H1 (cell line): ENCODE data around the gene HIVEP3. TPM values are rescaled to one million over a fixed set of nuclear protein-coding genes. Genes with fewer than 3 reads are reported as not detected.

Experiments used
- BACH1 ChIP-seq: IDR thresholded peaks from 2 replicates; pipeline ENCODE4 v1.6.1; 2012; ENCODE audit warnings: low read length, improper control_type of control experiment
- HDAC2 ChIP-seq, 2 experiments: fragments of 300-600 bp in 1 of 2; sonication (generic) in 1 of 2; IDR thresholded peaks; 2 replicates each; pipeline ENCODE4 v1.6.1; 2011 to 2012; ENCODE audit warnings: low read depth in 2 of 2, low read length in 2 of 2, mild to moderate bottlenecking in 2 of 2, moderate library complexity in 2 of 2, borderline replicate concordance in 1 of 2, inconsistent platforms in 1 of 2
- HDAC6 ChIP-seq: IDR thresholded peaks from one replicate; pipeline ENCODE4 v1.7.1; 2012; ENCODE audit warnings: low read depth, mild to moderate bottlenecking, inconsistent platforms, low read length, moderate library complexity
- POU5F1 ChIP-seq: IDR thresholded peaks from 2 replicates; pipeline ENCODE4 v1.6.1; 2011; ENCODE audit warnings: low read depth, mild to moderate bottlenecking, low read length, moderate library complexity
- RBBP5 ChIP-seq: IDR thresholded peaks from 2 replicates; pipeline ENCODE4 v1.7.1; 2012; ENCODE audit warnings: low read depth, mild to moderate bottlenecking, inconsistent platforms, low read length, moderate library complexity, borderline replicate concordance
- SRF ChIP-seq: IDR thresholded peaks from 2 replicates; pipeline ENCODE4 v1.6.1; 2011; ENCODE audit warnings: mild to moderate bottlenecking, low read depth, low read length, moderate library complexity
- SUZ12 ChIP-seq: fragments of 200-600 bp; sonication (generic); IDR thresholded peaks from 2 replicates; pipeline ENCODE4 v1.6.1; 2012; ENCODE audit warnings: mild to moderate bottlenecking, inconsistent platforms, low read length, moderate library complexity, mixed read lengths
- YY1 ChIP-seq: IDR thresholded peaks from 2 replicates; pipeline ENCODE4 v1.6.1; 2011; ENCODE audit warnings: low read depth, mild to moderate bottlenecking, low read length
- polyA plus RNA-seq, 7 experiments: library from polyadenylated mRNA; depleted of rRNA in 3 of 7; stranded (reverse) in 5 of 7; unstranded in 2 of 7; fragments of >200 nt in 5 of 7; fragments of 200-250 nt in 2 of 7; gene quantifications; 1 replicate in 5 of 7; 2 replicates in 1 of 7; 4 replicates in 1 of 7; pipeline versions ENCODE4 v1.2.1 to v1.2.3, GENCODE V29; 2011 to 2013; ENCODE audit warnings: missing spikeins in 2 of 7, mixed read lengths in 2 of 7
- total RNA-seq: library from RNA; stranded (reverse); fragmentation: NEBNext Ultra II Directional; extraction: Animal tissue kit (Norgen Biotek cat#: 25700); gene quantifications from 2 replicates; pipeline ENCODE4 v1.2.1, GENCODE V29; 2021
- TF ChIP-seq, protein P1 (sequence below): fragments of 300-600 bp; sonication (generic); IDR thresholded peaks from 2 replicates; pipeline ENCODE4 v1.7.1; 2012; ENCODE audit warnings: low read length, moderate library complexity, mild to moderate bottlenecking, inconsistent platforms; ENCODE audit not compliant: insufficient replicate concordance
- TF ChIP-seq, protein P2 (sequence below): IDR thresholded peaks from 2 replicates; pipeline ENCODE4 v1.6.1; 2012; ENCODE audit warnings: inconsistent platforms

HIVEP3 gene
- total and polyA plus RNA-seq, 2 of the 8 experiments (the other 6 are each of a cell fraction or from before 2014, with no cell fraction given): 0.24 to 0.69 TPM

DNA sequence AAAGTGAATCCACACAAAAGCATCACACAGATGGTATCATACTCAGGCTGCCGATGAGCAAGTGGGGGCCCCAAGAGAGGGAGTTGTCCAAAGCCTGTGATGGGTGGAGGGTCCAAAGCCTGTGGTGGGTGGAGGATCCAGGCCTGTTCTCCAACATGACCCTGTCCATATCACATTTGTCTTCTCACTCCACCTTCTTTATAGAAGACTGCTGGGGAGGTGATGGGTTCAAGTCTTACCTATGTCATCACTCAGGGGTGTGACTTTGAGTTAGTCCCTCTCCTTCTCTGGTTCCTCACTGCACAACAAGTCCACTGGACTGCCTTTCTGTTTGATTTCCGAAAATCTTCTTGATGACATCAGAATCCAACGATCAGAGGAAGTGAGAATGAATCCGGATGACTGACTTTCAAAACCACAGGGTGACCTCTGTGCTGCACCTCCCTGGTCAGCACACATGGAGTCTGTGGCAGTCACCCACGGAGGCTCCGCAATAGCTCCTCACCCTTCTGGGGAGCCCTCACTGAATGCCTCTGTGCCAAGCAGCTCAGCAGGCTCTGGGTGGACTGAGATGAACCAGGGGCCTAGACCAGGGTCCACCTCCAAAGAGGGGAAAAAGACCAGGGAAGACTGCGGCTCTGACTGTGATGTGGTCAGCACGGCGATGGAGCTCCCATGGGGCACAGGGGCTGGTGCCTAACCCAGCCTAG lies 166.8 kb downstream of the HIVEP3 start (continued):
- TF ChIP-seq, protein P1, sequence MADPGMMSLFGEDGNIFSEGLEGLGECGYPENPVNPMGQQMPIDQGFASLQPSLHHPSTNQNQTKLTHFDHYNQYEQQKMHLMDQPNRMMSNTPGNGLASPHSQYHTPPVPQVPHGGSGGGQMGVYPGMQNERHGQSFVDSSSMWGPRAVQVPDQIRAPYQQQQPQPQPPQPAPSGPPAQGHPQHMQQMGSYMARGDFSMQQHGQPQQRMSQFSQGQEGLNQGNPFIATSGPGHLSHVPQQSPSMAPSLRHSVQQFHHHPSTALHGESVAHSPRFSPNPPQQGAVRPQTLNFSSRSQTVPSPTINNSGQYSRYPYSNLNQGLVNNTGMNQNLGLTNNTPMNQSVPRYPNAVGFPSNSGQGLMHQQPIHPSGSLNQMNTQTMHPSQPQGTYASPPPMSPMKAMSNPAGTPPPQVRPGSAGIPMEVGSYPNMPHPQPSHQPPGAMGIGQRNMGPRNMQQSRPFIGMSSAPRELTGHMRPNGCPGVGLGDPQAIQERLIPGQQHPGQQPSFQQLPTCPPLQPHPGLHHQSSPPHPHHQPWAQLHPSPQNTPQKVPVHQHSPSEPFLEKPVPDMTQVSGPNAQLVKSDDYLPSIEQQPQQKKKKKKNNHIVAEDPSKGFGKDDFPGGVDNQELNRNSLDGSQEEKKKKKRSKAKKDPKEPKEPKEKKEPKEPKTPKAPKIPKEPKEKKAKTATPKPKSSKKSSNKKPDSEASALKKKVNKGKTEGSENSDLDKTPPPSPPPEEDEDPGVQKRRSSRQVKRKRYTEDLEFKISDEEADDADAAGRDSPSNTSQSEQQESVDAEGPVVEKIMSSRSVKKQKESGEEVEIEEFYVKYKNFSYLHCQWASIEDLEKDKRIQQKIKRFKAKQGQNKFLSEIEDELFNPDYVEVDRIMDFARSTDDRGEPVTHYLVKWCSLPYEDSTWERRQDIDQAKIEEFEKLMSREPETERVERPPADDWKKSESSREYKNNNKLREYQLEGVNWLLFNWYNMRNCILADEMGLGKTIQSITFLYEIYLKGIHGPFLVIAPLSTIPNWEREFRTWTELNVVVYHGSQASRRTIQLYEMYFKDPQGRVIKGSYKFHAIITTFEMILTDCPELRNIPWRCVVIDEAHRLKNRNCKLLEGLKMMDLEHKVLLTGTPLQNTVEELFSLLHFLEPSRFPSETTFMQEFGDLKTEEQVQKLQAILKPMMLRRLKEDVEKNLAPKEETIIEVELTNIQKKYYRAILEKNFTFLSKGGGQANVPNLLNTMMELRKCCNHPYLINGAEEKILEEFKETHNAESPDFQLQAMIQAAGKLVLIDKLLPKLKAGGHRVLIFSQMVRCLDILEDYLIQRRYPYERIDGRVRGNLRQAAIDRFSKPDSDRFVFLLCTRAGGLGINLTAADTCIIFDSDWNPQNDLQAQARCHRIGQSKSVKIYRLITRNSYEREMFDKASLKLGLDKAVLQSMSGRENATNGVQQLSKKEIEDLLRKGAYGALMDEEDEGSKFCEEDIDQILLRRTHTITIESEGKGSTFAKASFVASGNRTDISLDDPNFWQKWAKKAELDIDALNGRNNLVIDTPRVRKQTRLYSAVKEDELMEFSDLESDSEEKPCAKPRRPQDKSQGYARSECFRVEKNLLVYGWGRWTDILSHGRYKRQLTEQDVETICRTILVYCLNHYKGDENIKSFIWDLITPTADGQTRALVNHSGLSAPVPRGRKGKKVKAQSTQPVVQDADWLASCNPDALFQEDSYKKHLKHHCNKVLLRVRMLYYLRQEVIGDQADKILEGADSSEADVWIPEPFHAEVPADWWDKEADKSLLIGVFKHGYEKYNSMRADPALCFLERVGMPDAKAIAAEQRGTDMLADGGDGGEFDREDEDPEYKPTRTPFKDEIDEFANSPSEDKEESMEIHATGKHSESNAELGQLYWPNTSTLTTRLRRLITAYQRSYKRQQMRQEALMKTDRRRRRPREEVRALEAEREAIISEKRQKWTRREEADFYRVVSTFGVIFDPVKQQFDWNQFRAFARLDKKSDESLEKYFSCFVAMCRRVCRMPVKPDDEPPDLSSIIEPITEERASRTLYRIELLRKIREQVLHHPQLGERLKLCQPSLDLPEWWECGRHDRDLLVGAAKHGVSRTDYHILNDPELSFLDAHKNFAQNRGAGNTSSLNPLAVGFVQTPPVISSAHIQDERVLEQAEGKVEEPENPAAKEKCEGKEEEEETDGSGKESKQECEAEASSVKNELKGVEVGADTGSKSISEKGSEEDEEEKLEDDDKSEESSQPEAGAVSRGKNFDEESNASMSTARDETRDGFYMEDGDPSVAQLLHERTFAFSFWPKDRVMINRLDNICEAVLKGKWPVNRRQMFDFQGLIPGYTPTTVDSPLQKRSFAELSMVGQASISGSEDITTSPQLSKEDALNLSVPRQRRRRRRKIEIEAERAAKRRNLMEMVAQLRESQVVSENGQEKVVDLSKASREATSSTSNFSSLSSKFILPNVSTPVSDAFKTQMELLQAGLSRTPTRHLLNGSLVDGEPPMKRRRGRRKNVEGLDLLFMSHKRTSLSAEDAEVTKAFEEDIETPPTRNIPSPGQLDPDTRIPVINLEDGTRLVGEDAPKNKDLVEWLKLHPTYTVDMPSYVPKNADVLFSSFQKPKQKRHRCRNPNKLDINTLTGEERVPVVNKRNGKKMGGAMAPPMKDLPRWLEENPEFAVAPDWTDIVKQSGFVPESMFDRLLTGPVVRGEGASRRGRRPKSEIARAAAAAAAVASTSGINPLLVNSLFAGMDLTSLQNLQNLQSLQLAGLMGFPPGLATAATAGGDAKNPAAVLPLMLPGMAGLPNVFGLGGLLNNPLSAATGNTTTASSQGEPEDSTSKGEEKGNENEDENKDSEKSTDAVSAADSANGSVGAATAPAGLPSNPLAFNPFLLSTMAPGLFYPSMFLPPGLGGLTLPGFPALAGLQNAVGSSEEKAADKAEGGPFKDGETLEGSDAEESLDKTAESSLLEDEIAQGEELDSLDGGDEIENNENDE: no peak
- no peak for TF ChIP-seq BACH1
- TF ChIP-seq RBBP5: no peak
- TF ChIP-seq HDAC6: no peak
- TF ChIP-seq HDAC2 (IDR thresholded peaks at IDR 0.05; ENCODE audit: borderline replicate concordance in 1 of 2, low read depth in 2 of 2, low read length in 2 of 2): no peak
- TF ChIP-seq SRF: no peak
- TF ChIP-seq, protein P2, sequence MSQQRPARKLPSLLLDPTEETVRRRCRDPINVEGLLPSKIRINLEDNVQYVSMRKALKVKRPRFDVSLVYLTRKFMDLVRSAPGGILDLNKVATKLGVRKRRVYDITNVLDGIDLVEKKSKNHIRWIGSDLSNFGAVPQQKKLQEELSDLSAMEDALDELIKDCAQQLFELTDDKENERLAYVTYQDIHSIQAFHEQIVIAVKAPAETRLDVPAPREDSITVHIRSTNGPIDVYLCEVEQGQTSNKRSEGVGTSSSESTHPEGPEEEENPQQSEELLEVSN: no peak
- TF ChIP-seq POU5F1: no peak
- no peak for TF ChIP-seq SUZ12
- no peak for TF ChIP-seq YY1
- TF ChIP-seq, all 59 proteins: peak for 0
